Kidney epithelial cell (primary cell): ENCODE results near the gene TMEM60. TPM values are rescaled to one million over a fixed set of nuclear protein-coding genes. Genes with fewer than 3 reads are reported as not detected.

Experiments
- DNase-seq: peaks from one replicate; pipeline ENCODE4 v3.0.0-alpha.2; 2010; ENCODE audit warnings: low read depth
- H3K27me3 ChIP-seq: 2 replicates; pipeline ENCODE4 v1.6.0; 2011; ENCODE audit warnings: low read length; ENCODE audit not compliant: control insufficient read depth, insufficient read depth
- H3K36me3 ChIP-seq: 2 replicates; pipeline ENCODE4 v1.5.1; 2011; ENCODE audit warnings: low read length; ENCODE audit not compliant: control insufficient read depth, insufficient read depth
- H3K4me3 ChIP-seq: 2 replicates; pipeline ENCODE4 v1.5.1; 2011; ENCODE audit warnings: low read depth, mild to moderate bottlenecking, control low read depth, low read length
- CTCF ChIP-seq: IDR thresholded peaks from 2 replicates; pipeline ENCODE4 v1.5.1; 2011; ENCODE audit warnings: mild to moderate bottlenecking, moderate library complexity, low read length, control low read depth, inconsistent platforms; ENCODE audit not compliant: insufficient read depth, poor library complexity, severe bottlenecking
- total RNA-seq: library from RNA; depleted of rRNA; stranded (reverse); fragments of >200 nt; gene quantifications from 2 replicates; pipeline ENCODE4 v1.2.3, GENCODE V29; 2015

TMEM60 gene
- 6.8 and 11.9 TPM in 2 replicates for total RNA-seq

GRCh38 chr7:77798394-77799077 lies at the start of gene TMEM60, which contains the start of gene PHTF2:
Gene TMEM60, minus strand, starts transcription at chr7:77798434. Its CDS starts 4,061 bp downstream, at chr7:77794373.
Gene PHTF2, plus strand, starts transcription at chr7:77798773.
- DNase-seq: peak; percentile 99
- Histone ChIP-seq H3K27me3 (no peaks in the 10 kb centered on the region), H3K4me3 (peak within 1 kb of the TSS; percentile 69), H3K36me3 (no peaks in the 10 kb centered on the region)
- TF ChIP-seq CTCF: peak; percentile 62

- no peak for TF ChIP-seq CTCF
- Histone ChIP-seq H3K4me3 (no peak overlapping the region), H3K36me3 (no peaks in the 10 kb centered on the region), H3K27me3 (no peaks in the 10 kb centered on the region)
- DNase-seq: no peak
Measured at GRCh38 chr7:77846317-77847092, 48.3 kb upstream of the TMEM60 start.

GRCh38 chr7:77843194-77843593 lies 45.0 kb upstream of the TMEM60 start:
- TF ChIP-seq CTCF: no peak
- H3K36me3 ChIP-seq: no peaks in the 10 kb centered on the region
- no peaks in the 10 kb centered on the region for H3K27me3 ChIP-seq
- DNase-seq: no peak
- no peak overlapping the region for H3K4me3 ChIP-seq

- no peak overlapping the region for H3K4me3 ChIP-seq
- no peak for DNase-seq
- no peak for TF ChIP-seq CTCF
- H3K36me3 ChIP-seq: no peaks in the 10 kb centered on the region
- H3K27me3 ChIP-seq: no peaks in the 10 kb centered on the region
Measured at GRCh38 chr7:77839919-77840318, 41.7 kb upstream of the TMEM60 start.

GRCh38 chr7:77838929-77839491 lies 40.8 kb upstream of the TMEM60 start:
- no peaks in the 10 kb centered on the region for H3K36me3 ChIP-seq
- no peak for TF ChIP-seq CTCF
- no peak overlapping the region for H3K4me3 ChIP-seq
- H3K27me3 ChIP-seq: no peaks in the 10 kb centered on the region
- no peak for DNase-seq
